GM23338 (cell line): ENCODE data around the gene XRCC4. TPM values are rescaled to one million over a fixed set of nuclear protein-coding genes. Genes with fewer than 3 reads are reported as not detected.

Experiments used
- ATAC-seq: fragments of 200-7000 bp; cut with Tn5 transposase; 3 replicates; pipeline ENCODE4 v1.9.1; 2020
- DNase-seq: peaks from one replicate; pipeline ENCODE4 v3.0.0-alpha.2; 2015; ENCODE audit warnings: low spot score
- H2AFZ ChIP-seq: fragments of 200-600 bp; sonication (generic); 2 replicates; pipeline ENCODE4 v1.8.0; 2016; ENCODE audit warnings: antibody characterized with exemption, mild to moderate bottlenecking, moderate library complexity
- H3F3A ChIP-seq: fragments of 200-600 bp; sonication (generic); replicated peaks from 2 replicates; pipeline ENCODE4 v1.8.0; 2017; ENCODE audit warnings: antibody characterized with exemption, mixed run types, low read depth
- H3K27ac ChIP-seq: fragments of 200-600 bp; sonication (generic); 2 replicates; pipeline ENCODE4 v1.6.1; 2016; ENCODE audit warnings: low read depth
- H3K27me3 ChIP-seq: fragments of 200-600 bp; sonication (generic); 2 replicates; pipeline ENCODE4 v1.8.0; 2016; ENCODE audit warnings: mild to moderate bottlenecking, mixed run types, moderate library complexity; ENCODE audit not compliant: insufficient read depth
- H3K36me3 ChIP-seq: fragments of 200-600 bp; sonication (generic); 2 replicates; pipeline ENCODE4 v1.8.0; 2016; ENCODE audit warnings: mild to moderate bottlenecking; ENCODE audit not compliant: insufficient read depth
- H3K4me1 ChIP-seq: fragments of 200-600 bp; sonication (generic); 2 replicates; pipeline ENCODE4 v1.8.0; 2016; ENCODE audit warnings: mild to moderate bottlenecking, moderate library complexity; ENCODE audit not compliant: insufficient read depth
- H3K4me2 ChIP-seq: fragments of 200-600 bp; sonication (generic); 2 replicates; pipeline ENCODE4 v1.7.1; 2017; ENCODE audit warnings: mixed run types
- H3K4me3 ChIP-seq: fragments of 200-600 bp; sonication (generic); 2 replicates; pipeline ENCODE4 v1.6.1; 2016; ENCODE audit warnings: mixed run types
- H3K79me2 ChIP-seq: fragments of 200-600 bp; sonication (generic); replicated peaks from 2 replicates; pipeline ENCODE4 v1.8.0; 2017; ENCODE audit warnings: mild to moderate bottlenecking; ENCODE audit not compliant: insufficient read depth
- H3K9me2 ChIP-seq: fragments of 200-600 bp; sonication (generic); 2 replicates; pipeline ENCODE4 v1.8.0; 2017; ENCODE audit not compliant: insufficient read depth
- H4K20me1 ChIP-seq: fragments of 200-600 bp; sonication (generic); replicated peaks from 2 replicates; pipeline ENCODE4 v1.8.0; 2017; ENCODE audit warnings: mild to moderate bottlenecking; ENCODE audit not compliant: insufficient read depth
- H3K27ac Mint-ChIP-seq: 2 replicates; pipeline ENCODE4 v1.8.0; 2020; ENCODE audit warnings: inconsistent platforms, mild to moderate bottlenecking, moderate library complexity, mixed read lengths
- H3K27me3 Mint-ChIP-seq: 3 replicates; pipeline ENCODE4 v1.8.0; 2022; ENCODE audit warnings: low read depth, mild to moderate bottlenecking, moderate library complexity, mixed read lengths, inconsistent platforms; ENCODE audit not compliant: insufficient read depth, poor library complexity
- H3K36me3 Mint-ChIP-seq: 3 replicates; pipeline ENCODE4 v1.8.0; 2021; ENCODE audit warnings: low read depth, mild to moderate bottlenecking, inconsistent platforms, moderate library complexity, mixed read lengths
- H3K4me1 Mint-ChIP-seq: 3 replicates; pipeline ENCODE4 v1.8.0; 2020; ENCODE audit warnings: mild to moderate bottlenecking, inconsistent platforms, mixed read lengths
- H3K4me3 Mint-ChIP-seq: 3 replicates; pipeline ENCODE4 v1.8.0; 2021; ENCODE audit warnings: moderate library complexity, mild to moderate bottlenecking, inconsistent platforms, mixed read lengths
- H3K9me3 Mint-ChIP-seq: 3 replicates; pipeline ENCODE4 v1.8.0; 2020; ENCODE audit warnings: moderate library complexity, mild to moderate bottlenecking, inconsistent platforms, mixed read lengths
- CREB1 ChIP-seq: fragments of 250-450 bp; sonication (Bioruptor Pico); IDR thresholded peaks from 2 replicates; pipeline ENCODE4 v1.5.0; 2020; ENCODE audit warnings: low read depth, mild to moderate bottlenecking, moderate library complexity
- ETS1 ChIP-seq: IDR thresholded peaks from 2 replicates; pipeline ENCODE4 v1.6.1; 2016; ENCODE audit warnings: antibody characterized with exemption
- EZH2 ChIP-seq: fragments of 200-600 bp; sonication (generic); IDR thresholded peaks from one replicate; pipeline ENCODE4 v1.8.0; 2017; ENCODE audit warnings: antibody characterized with exemption, mild to moderate bottlenecking, low read depth; ENCODE audit not compliant: unreplicated experiment
- JUNB ChIP-seq: IDR thresholded peaks from one replicate; pipeline ENCODE4 v1.6.1; 2016; ENCODE audit warnings: antibody characterized with exemption; ENCODE audit not compliant: unreplicated experiment
- NANOG ChIP-seq: IDR thresholded peaks from 2 replicates; pipeline ENCODE4 v1.6.1; 2016; ENCODE audit warnings: antibody characterized with exemption, borderline replicate concordance
- POLR2AphosphoS5 ChIP-seq: IDR thresholded peaks from 2 replicates; pipeline ENCODE4 v1.6.1; 2016; ENCODE audit warnings: antibody characterized with exemption, low read depth
- STAT1 ChIP-seq: IDR thresholded peaks from one replicate; pipeline ENCODE4 v1.6.1; 2016; ENCODE audit warnings: antibody characterized with exemption; ENCODE audit not compliant: unreplicated experiment
- ZNF114 ChIP-seq: fragments of 250-450 bp; sonication (Bioruptor Pico); IDR thresholded peaks from 2 replicates; pipeline ENCODE4 v1.5.0; 2020; ENCODE audit warnings: mild to moderate bottlenecking, moderate library complexity
- ZNF462 ChIP-seq: fragments of 250-450 bp; sonication (Bioruptor Pico); IDR thresholded peaks from 2 replicates; pipeline ENCODE4 v1.5.0; 2020; ENCODE audit warnings: mild to moderate bottlenecking, moderate library complexity
- polyA plus RNA-seq: library from polyadenylated mRNA; unstranded; fragments of >200 nt; fragmentation: Nextera tagmentation; extraction: Ambion mirVana; gene quantifications from 2 replicates; pipeline ENCODE4 v1.2.1, GENCODE V29; 2016
- total RNA-seq: library from RNA; depleted of rRNA; stranded (reverse); fragments of >200 nt; shearing (Covaris generic); gene quantifications from 2 replicates; pipeline ENCODE4 v1.2.3, GENCODE V29; 2014

The XRCC4 gene
- total and polyA plus RNA-seq, 2 experiments from 2014 or later: 11.5 to 22.4 TPM

DNA sequence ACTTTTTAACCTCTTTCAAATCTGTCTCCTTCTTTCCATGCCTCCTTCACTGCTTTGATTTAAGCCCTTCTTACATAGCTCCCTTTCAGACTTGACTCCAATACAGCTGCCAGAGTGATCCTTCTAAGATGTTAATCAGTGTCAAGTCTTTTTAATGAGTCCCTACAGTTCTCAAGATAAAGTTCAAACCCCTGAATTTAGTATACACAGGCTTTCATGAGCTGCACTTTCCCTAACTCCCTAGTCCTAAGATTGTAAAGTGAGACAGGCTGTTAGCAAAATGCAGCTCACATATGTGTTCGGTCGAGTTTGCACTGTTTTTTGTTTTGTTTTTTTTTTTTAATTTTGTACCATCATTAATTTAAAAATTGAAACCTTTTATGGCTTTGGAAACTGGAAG lies 203.8 kb downstream of the XRCC4 start:
- Histone ChIP-seq H3F3A (no peaks in the 10 kb centered on the region), H2AFZ (no peak overlapping the region), H3K27me3 (no peaks in the 10 kb centered on the region), H3K9me2 (no peaks in the 10 kb centered on the region), H3K4me1 (no peaks in the 10 kb centered on the region), H4K20me1 (no peaks in the 10 kb centered on the region), H3K27ac (no peak overlapping the region), H3K36me3 (no peaks in the 10 kb centered on the region), H3K79me2 (no peaks in the 10 kb centered on the region), H3K4me2 (no peak overlapping the region), H3K4me3 (no peak overlapping the region)
- ATAC-seq (no peak), DNase-seq (no peak)
- TF ChIP-seq ETS1 (no peak), CREB1 (CRISPR knock-in tag) (no peak), POLR2AphosphoS5 (no peak), ZNF114 (CRISPR knock-in tag) (no peak), JUNB (no peak), STAT1 (no peak), NANOG (no peak)
- Mint-ChIP-seq H3K36me3 (no peaks in the 10 kb centered on the region), H3K4me3 (no peak overlapping the region), H3K4me1 (peaks cover 10% of the 10 kb centered on the region; the same call in 2 of the 3 replicates), H3K27me3 (peaks cover 4% of the 10 kb centered on the region), H3K27ac (no peak overlapping the region), H3K9me3 (no peaks in the 10 kb centered on the region)

GRCh38 chr5:83281658-83282057 lies 204.3 kb downstream of the XRCC4 start:
- Mint-ChIP-seq H3K9me3 (no peaks in the 10 kb centered on the region), H3K36me3 (no peaks in the 10 kb centered on the region), H3K27me3 (peaks cover 4% of the 10 kb centered on the region), H3K4me1 (peaks cover 10% of the 10 kb centered on the region; the same call in 2 of the 3 replicates), H3K4me3 (no peak overlapping the region), H3K27ac (no peak overlapping the region)
- Histone ChIP-seq H3K27ac (no peak overlapping the region), H4K20me1 (no peaks in the 10 kb centered on the region), H3K36me3 (no peaks in the 10 kb centered on the region), H3K4me2 (no peak overlapping the region), H3F3A (no peaks in the 10 kb centered on the region), H3K4me1 (no peaks in the 10 kb centered on the region), H3K4me3 (no peak overlapping the region), H3K27me3 (no peaks in the 10 kb centered on the region), H3K79me2 (no peaks in the 10 kb centered on the region), H2AFZ (no peak overlapping the region), H3K9me2 (no peaks in the 10 kb centered on the region)
- TF ChIP-seq POLR2AphosphoS5 (no peak), ZNF462 (CRISPR knock-in tag) (no peak), EZH2 (no peak), CREB1 (CRISPR knock-in tag) (no peak)
- ATAC-seq (no peak), DNase-seq (no peak)
